HG02973 (cell line): ENCODE results near the gene TSHZ1.

ENCODE experiments used
- ATAC-seq: cut with Tn5 transposase; IDR thresholded peaks from one replicate; pipeline ENCODE4 v1.9.1; 2021; ENCODE audit warnings: moderate library complexity; ENCODE audit not compliant: unreplicated experiment

TSHZ1 gene

DNA sequence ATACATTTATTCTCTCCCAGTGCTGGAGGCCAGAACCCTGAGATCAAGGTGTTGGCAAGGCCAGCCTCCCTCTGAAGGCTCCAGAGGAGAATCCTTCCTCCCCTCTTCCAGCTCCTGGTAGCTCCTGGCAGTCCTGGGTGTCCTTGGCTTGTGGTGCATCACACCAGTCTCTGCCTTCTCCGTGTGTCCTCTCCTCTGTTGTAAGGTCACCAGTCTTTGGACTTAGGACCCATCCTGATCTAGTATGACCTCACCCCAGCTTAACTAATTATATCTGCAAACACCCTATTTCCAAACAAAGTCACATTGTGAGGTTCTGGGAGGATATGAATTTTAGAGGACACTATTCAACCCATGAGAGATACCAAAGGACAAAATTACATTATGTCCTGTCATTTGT lies 31.1 kb downstream of the TSHZ1 start:
- no peak for ATAC-seq

- ATAC-seq, result no peak
Measured at GRCh38 chr18:75244351-75245313, 34.0 kb downstream of the TSHZ1 start.

- ATAC-seq, result no peak
Measured at GRCh38 chr18:75246721-75247610, 36.4 kb downstream of the TSHZ1 start.

DNA sequence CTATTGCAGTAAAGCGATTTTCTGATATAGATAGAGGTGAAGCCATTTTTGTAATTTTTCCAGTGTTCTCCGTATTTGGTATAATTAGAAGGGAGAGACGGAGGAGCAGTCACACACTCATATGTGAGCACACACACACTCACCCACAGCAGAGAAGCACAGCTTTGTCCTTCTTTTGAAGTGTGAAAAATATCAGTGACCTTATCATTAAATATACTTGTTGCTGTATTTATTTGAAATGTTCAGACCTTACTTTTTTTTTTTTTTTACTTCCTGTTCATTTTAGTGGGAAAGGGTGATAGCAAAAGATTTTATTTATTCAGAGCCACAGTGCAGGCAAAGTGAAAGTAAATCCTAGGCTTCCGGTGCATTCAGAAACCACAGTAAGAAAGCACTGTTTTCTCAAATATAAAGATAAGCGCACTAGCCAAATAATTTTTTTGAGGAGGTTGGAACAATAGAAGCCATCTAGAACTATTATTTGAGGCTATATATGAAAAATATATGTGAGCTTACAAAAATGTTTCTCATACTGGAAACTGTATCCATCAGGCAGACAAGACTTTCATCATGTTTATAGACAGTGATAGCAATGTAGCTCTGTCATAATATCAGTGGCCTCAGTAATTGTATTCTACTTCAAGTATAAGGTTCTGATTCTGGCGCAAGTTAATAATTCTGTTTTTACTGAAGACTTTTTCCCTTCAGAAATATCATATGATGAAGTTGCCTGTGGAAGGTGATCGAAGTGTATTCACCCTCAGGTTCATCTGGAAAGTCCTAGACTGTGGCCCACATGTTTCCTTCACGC lies 37.2 kb downstream of the TSHZ1 start:
- peak; percentile 64 for ATAC-seq

GRCh38 chr18:75248426-75249174 lies 38.0 kb downstream of the TSHZ1 start:
- ATAC-seq, result no peak

DNA sequence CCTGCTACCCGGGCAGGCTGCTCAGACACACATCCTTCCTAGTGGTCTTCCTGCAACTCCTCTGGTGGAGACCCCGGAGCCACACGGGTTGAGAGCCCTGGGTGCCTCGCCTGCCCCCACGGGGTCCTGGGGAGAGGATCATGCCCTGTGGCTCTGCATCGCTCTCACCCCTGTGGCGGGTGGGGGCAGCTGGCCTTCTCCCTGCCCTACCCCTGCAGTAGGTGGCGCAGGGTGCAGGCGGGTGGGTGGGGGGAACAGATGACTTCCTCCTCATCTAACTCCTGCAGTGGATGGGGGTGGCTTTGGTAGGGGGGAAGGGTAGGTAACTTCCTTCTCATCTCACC lies 38.5 kb downstream of the TSHZ1 start:
- no peak for ATAC-seq

DNA sequence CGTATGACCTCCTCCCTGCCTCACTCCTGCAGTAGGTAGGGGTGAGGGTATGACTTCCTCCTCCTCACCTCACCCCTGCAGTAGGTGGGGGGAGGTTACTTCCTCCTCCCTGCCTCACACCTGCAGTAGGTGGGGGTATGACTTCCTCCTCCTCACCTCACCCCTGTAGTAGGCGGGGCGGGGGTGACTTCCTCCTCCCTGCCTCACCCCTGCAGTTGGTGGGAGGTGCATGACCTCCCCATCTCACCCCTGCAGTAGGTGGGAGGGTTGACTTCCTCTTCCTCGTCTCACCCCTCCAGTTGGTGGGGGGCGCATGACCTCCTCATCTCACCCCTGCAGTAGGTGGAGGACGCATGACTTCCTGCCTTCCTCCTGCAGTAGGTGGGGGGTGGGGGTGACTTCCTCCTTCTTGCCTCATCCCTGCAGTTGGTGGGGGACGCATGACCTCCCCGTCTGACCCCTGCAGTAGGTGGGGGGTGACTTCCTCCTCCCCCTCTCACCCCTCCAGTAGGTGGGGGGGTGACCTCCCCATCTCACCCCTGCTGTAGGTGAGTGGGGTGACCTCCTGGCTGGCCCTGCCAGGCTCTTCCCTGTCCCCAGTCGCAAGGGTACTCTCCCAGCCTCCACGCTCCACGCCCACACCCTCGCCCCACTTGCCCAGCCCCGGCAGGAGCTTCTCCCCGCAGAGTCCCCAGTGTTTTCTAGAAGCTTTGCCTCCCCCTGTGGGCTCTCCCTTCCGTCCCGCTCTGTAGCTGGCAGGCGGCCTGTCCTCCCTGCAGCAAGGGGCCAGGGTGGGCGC lies 39.3 kb downstream of the TSHZ1 start:
- no peak for ATAC-seq

GRCh38 chr18:75250471-75250821 lies 39.8 kb downstream of the TSHZ1 start:
- ATAC-seq, result no peak

GRCh38 chr18:75251466-75251865 lies 40.9 kb downstream of the TSHZ1 start:
- ATAC-seq, result no peak

GRCh38 chr18:75252136-75252535 lies 41.5 kb downstream of the TSHZ1 start:
- no peak for ATAC-seq

- ATAC-seq, result no peak
Measured at GRCh38 chr18:75253043-75253442, 42.4 kb downstream of the TSHZ1 start.

- ATAC-seq, result no peak
Measured at GRCh38 chr18:75253784-75254183, 43.2 kb downstream of the TSHZ1 start.

GRCh38 chr18:75255094-75255493 lies 44.5 kb downstream of the TSHZ1 start:
- ATAC-seq, result no peak

GRCh38 chr18:75256376-75256775 lies 45.8 kb downstream of the TSHZ1 start:
- no peak for ATAC-seq

- no peak for ATAC-seq
Measured at GRCh38 chr18:75257605-75258004, 47.0 kb downstream of the TSHZ1 start.

GRCh38 chr18:75261430-75262223 lies 51.0 kb downstream of the TSHZ1 start:
- peak; percentile 69 for ATAC-seq

DNA sequence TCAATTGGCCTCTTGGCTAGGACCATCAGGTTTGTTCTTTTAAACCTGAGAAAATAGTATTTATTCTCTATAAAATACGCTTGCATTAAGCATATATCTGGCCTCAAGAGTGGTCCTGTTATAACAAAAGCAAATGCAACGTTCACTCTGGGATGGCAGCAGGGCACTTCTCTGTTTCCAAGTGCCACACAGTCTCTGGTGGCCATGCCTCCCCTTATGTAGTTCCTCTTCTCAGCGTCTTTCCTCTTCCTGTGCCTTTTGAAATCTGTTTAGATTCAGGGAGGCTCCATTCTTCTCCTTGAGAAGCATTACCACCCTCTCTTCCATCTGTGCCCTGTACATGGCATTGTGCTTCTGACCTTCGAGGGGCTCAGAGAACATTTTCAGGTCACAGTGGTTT lies 51.9 kb downstream of the TSHZ1 start:
- no peak for ATAC-seq

GRCh38 chr18:75264195-75264594 lies 53.6 kb downstream of the TSHZ1 start:
- no peak for ATAC-seq
